Measurements from ENCODE around the gene TMEM14A.
"Not testable (repeated sequence)": the region's sequence is repeated elsewhere in the genome, so short reads cannot be mapped to it uniquely, and the experiment has no call there.

TMEM14A gene, protein sequence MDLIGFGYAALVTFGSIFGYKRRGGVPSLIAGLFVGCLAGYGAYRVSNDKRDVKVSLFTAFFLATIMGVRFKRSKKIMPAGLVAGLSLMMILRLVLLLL

GRCh38 chr6:52670502-52671409, at the start of gene TMEM14A:
Gene TMEM14A (plus strand): TSS chr6:52671113. CDS start chr6:52677103, 5,990 bp downstream.
- DNase-seq, result peak; percentile 96

GRCh38 chr6:52621631-52622030, 49.3 kb upstream of the TMEM14A start:
- DNase-seq, result no peak

DNA sequence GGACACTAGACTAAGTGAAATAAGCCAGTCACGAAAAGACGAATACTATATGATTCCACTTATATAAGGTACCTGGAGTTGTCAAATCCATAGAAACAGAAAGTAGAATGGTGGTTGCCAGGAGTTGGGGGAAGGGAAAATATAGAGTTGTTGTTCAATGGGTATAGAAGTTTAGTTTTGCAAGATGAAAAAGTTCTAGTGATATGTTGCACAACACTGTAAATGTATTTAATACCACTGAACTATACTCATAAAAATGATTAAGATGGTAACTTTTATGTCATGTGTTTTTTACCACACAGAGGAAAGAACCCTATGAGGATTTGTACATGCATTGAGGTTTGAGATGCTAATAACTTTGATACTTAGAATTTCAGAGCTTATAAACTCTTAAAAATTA, 48.1 kb upstream of the TMEM14A start:
- DNase-seq, result no peak

GRCh38 chr6:52632011-52632410, 38.9 kb upstream of the TMEM14A start:
- no peak for DNase-seq

DNA sequence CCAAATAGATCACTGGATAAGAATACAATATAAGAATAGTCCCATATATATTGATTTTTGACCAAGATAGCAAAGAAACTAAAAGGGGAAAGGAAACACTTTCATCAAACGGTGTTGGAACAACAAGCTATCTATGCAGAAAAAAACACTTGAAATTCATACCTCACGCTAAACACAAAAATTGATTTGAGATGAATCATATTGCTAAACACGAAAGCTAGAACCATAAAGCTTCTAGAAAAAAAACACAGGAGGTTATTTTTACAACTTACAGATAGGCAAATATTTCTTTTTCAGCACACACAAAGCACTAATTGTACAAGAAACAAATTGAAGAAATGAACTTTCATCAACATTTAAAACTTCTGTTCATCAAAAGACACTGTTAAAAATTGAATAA, 36.7 kb upstream of the TMEM14A start:
- no peak for DNase-seq

DNA sequence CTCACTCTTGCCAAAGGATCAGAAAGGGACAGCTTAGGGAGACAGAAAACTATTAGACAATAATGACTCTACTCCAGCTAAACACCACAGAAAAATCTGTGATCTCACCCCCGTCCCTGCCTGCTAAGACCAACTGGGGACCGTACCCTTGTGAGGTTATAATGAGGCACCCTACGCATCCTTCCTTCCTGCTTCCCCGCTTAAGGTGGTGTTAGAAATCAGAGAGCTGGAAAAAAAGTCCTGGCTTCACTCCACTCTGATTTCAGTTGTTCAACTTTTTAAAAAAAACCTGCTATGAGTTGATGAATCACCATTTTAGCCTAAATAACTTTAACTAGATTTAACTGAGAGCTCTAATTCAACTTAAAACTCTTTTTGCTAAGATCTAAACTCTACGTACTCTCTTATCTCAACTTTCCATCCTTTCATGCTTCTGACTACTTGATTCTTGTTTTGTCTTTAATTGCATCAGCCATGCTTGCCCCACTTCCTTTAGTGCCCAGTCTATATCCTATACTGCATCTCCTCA, 35.8 kb upstream of the TMEM14A start:
- no peak for DNase-seq

- DNase-seq, result no peak
Observed at GRCh38 chr6:52636830-52637229, 34.1 kb upstream of the TMEM14A start.

DNA sequence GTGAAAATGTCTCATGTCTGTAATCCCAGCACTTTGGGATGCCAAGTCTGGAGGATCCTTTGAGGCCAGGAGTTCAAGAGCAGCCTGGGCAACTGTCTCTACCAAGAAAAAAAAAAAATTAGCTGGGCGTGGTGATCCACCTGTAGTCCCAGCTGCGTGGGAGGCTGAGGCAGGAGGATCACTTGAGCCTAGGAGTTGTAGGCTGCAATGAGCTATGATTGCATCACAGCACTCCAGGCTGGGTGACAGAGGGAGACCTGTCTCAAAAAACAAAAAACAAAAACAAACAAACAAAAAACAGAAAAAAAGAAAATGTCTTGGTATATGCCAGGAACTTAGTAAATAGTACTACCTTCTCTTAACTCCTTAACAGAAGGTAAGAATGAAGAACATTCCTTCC, 31.4 kb upstream of the TMEM14A start:
- no peak for DNase-seq

GRCh38 chr6:52640170-52640569, 30.7 kb upstream of the TMEM14A start:
- no peak for DNase-seq

DNA sequence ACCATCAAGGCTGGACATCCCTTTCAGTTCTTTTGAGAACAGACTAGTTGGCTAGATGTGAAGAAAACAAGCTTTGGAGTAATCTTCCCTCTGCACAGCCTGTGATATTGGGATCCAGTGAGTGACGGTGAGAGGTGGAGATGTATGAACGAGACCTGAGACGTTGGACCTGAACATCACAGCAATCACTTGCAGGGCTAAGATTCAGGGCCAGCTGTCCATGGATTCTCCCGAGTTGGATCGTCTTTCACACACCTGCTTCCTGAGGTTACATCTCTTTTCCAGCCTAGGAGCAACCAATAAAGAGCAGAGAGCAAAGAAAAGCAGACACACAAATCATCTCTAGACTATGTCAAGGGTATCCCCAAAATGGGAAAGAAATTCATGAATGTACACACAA, 30.0 kb upstream of the TMEM14A start:
- DNase-seq, result no peak

- no peak for DNase-seq
Observed at GRCh38 chr6:52641388-52641787, 29.5 kb upstream of the TMEM14A start.

DNA sequence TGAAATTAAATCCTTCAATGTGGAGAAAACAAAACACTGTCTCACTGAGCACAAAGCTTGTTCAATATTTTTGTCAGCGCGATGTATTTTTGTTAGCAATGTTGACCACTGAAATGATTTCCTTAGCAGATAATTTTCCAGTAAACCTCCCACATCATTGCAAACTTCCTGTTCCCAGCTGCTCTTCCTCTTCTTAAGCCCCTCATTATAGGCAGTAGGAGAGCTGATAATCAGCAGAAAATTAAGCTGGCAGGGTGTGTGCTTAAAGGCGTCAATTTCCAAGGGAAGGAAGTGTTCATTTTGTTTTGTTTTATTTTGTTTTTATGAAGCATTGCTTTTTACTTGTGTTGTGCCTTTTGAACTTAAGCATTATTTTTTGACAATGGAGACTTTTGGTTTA, 29.1 kb upstream of the TMEM14A start:
- DNase-seq, result peak; percentile 42

- DNase-seq, result peak; percentile 62
Observed at GRCh38 chr6:52642368-52642767, 28.5 kb upstream of the TMEM14A start.

GRCh38 chr6:52643158-52643557, 27.8 kb upstream of the TMEM14A start:
- peak; percentile 36 for DNase-seq

GRCh38 chr6:52644253-52644652, 26.7 kb upstream of the TMEM14A start:
- DNase-seq, result no peak

- no peak for DNase-seq
Observed at GRCh38 chr6:52645976-52646375, 24.9 kb upstream of the TMEM14A start.

DNA sequence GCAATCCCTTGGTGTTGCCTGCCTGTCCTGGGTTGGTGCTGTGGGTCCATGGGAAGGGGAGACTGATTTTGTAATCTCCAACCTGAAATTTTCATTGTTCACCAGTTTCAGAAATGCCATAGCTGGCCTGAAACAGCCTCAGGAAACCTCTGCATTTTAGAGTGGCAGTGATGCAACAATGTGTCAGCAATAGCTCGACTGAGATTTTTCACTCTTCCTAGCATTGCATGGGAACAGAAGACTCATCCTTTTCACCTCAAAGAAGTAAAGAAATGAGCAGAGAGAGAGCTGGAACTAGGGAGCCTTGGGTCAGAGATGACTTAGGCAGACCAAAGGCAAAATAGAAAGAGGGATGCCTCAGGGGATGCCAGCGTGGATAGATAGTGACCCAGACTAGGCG, 23.7 kb upstream of the TMEM14A start:
- no peak for DNase-seq

- no peak for DNase-seq
Observed at GRCh38 chr6:52649536-52650160, 21.3 kb upstream of the TMEM14A start.

DNA sequence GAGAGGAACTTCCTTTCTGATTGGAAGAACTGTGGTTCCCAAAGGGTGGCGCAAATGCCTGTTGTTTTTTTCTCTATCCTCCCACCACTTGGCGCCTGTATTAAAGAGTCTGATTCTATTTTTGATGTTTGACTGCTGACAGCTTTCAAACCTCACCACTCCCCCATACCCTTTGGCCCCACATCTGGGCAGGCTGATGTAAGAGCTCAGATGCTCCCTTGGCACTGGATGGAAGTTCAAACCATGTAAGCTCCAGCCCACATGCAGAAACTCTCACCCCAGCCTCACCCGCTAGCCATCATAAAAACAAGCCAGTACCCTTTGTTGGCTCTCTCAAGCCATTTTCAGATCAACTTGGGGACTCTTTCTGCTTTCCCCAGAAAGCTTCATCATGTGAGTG, 20.0 kb upstream of the TMEM14A start:
- no peak for DNase-seq

DNA sequence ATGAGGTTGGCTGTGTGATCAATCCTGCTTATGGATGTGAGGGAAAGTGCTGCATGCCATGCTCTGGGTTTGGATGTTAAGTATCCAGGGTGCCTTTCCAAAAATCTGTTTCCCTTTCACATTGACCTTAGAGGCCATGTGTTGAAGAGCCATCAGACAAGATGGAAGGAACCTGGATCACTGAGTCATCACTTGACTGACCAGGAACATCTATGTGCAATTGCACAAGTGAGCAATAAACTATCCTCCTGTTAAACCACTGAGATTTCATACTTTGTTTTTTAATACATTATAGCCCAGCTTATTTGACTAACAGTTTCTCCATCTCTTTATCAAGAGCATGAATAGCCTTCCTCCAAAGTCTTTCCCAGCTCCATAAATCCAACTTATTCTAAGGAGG, 17.8 kb upstream of the TMEM14A start:
- DNase-seq, result no peak

DNA sequence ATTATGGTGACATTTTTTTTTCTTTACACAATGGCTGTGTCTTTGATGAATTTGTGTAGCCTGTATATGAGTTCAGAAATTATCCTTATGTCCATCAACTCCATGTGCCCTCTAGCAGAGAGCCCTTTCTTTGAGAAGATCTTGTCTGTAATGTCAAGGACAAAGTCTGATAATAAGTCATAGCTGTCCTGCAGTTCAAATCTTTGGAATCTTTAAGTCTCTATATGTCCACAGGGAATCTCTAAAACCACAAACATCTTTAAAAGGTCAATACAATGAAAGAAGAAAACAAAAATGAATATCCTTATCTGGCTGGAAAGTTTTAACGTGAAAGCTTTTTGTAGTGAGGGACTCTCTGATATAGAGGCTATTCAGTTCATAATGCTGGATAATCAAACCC, 16.9 kb upstream of the TMEM14A start:
- DNase-seq, result no peak

- DNase-seq, result no peak
Observed at GRCh38 chr6:52654592-52654991, 16.3 kb upstream of the TMEM14A start.

DNA sequence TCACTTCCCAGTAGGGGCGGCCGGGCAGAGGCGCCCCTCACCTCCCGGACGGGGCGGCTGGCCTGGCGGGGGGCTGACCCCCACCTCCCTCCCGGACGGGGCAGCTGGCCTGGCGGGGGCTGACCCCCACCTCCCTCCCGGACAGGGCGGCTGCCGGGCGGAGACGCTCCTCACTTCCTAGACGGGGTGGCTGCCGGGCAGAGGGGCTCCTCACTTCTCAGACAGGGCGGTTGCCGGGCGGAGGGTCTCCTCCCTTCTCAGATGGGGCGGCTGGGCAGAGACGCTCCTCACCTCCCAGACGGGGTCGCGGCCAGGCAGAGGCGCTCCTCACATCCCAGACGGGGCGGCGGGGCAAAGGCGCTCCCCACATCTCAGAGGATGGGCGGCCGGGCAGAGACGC, 15.0 kb upstream of the TMEM14A start:
- not testable (repeated sequence) for DNase-seq

- no peak for DNase-seq
Observed at GRCh38 chr6:52657870-52658269, 13.0 kb upstream of the TMEM14A start.

Data from eye (tissue), 1 donor.